AML-193 (cell line): ENCODE data around the gene STOX1.
"Not testable (repeated sequence)": the region's sequence is repeated elsewhere in the genome, so short reads cannot be mapped to it uniquely, and the experiment has no call there.

Experiments
- DNase-seq, 2 experiments: peaks; one replicate each; lab custom pipeline; 2025; lab: John Stamatoyannopoulos, UW

The STOX1 gene

DNA sequence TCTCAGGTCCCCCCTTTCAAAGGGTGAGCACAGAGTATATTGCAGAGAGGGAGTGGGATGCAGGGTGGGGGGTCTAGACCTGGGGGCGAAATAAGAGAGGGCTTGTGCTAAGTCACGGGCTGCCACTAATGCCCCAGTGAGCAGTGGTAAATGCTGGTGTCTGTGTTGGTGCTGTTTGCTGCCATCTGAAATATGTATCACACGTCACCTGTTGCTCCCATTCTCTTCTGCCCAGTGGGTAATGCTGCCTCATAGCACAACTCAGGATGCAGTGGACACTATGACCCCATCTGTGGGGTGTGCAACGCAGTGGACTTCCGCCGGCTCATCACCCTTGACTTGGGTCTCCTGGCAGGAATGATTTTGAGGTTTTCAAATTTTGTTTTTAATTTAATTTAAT is 2.6 kb downstream of the STOX1 start:
- no peak for DNase-seq

DNA sequence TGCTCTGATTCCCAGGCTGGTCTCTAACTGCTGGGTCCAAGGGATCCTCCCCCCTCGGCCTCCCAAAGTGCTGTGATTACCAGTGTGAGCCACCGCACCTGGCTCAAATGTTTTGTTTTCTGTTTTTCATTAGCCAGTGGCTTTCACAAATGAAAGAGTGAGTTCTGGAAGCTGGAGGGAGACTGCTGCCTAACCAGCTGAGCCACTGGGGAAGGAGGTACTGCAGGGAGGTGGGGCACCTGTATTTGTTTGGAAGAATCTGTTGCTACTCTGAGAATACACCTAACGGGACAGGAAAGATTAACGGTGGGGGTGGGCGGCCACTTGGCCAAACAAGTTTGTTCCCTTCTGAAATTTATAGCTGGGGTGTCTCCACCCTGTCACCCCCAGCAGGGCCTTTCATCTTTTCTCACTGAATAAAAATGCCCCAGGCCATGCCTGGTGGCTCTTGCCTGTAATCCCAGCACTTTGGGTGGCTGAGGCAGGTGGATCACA is 4.7 kb downstream of the STOX1 start:
- DNase-seq, result no peak

DNA sequence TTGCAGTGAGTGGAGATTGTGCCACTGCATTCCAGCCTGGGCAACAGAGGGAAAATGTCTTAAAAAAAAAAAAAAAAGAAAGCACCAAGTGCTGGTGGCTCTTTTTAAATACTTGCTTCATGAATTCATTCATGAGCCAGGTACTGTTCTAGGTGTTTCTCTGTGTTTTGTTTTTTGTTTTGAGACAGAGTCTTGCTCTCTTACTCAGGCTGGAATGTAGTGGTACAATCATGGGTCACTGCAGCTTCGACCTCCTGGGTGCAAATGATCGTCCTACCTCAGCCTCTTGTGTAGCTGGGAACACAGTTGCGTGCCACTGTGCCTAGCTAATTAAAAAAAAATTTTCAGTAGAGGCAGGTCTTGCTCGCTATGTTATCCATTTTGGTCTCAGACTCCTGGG is 5.3 kb downstream of the STOX1 start:
- no peak for DNase-seq

- no peak for DNase-seq
These were observed 10.4 kb downstream of the STOX1 start for GRCh38 chr10:68837626-68838322.

- DNase-seq, result not testable (repeated sequence)
These were observed 13.3 kb downstream of the STOX1 start for GRCh38 chr10:68840650-68841049.

DNA sequence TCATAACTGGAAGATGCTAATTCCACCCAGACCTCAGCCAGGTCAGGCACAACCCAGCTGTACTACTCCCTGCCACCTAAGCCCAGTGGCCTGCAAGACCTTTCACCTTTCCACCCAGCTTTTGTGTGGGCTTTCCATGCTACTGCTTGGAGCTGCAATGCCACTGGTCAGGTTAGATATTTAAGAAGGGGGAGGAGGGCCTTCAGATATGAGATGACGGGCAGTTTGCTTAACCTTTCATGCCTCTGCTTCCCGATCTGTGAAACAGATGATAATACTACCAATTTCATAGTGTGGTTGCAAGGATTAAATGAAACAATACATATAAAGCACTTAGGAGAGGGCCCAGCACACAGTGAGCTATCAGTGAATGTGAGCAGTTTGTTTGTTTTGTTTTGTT is 20.9 kb downstream of the STOX1 start:
- no peak for DNase-seq

DNA sequence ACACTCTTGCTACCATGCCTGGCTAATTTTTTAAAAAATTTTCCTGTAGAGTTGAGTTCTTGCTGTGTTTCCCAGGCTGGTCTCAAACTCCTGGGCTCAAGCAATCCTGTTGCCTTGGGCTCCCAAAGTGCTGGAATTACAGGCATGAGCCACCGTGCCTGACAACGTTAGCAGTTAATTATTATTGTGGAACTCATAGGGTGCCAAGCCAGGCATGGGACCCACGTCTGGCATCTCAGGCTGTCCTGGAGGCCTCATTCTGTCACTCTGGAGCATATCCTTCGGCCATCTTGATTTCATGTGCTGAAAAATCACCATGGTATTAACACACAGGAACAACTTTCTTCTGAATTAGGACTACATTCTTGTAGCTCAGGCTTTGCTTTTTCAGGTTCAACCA is 21.5 kb downstream of the STOX1 start:
- no peak for DNase-seq

DNA sequence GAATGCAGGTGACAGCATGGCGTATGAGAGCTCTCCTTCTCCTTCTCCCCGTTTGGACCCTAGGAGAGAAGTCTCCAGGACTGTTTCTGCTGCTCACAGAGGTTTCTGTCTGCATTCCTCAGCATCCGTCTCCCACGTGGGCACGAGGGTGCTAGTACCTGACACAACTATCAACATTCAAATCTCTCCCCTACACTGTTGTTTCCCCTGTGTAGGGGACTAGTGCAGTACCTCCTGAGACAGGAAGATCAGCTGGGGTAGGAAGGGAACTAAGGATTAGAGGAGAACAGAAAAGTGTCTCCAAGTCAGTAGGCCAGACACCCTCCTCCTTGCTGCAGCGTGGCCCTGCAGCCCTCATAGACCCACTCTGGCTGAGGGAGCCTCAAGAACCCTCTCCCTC is 29.0 kb downstream of the STOX1 start:
- DNase-seq, result no peak

- no peak for DNase-seq
These were observed 29.7 kb downstream of the STOX1 start for GRCh38 chr10:68857005-68857404.

DNA sequence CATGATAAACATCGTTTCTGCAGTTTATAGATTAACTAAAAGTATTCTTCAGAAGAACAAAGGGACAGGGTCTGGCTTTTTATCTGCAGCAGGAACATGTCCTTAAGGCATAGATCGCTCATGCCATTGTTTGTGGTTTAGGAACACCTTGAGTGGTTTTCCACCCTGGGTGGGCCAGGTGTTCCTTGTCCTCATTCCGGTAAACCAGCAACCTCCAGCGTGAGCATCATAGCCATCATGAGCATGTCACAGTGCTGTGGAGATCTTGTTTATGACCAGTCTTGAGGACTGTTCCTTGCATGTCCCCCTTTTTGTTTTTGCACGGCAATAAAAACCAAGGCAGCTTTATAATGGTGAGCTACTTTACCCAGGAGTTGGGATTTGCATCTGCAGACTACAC is 33.9 kb downstream of the STOX1 start:
- no peak for DNase-seq

DNA sequence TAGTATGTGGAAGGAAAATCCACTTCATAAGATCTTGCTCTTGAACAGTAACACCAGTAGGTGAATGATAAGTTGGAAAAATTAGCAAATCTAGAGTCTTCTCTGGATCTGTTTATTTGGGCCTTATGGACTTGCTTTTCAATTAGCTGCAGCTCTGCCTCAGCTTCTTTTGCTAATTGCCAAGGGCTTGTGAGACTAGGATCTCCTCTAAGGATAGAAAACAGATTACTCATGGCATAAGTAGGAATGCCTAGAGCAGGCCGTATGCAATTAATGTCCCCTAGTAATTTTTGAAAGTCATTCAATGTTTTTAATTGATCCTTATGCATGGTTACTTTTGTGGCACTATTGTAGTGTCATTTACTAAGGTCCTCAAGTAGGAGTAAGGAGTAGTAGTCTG is 37.3 kb downstream of the STOX1 start:
- no peak for DNase-seq

- not testable (repeated sequence) for DNase-seq
These were observed 40.8 kb downstream of the STOX1 start for GRCh38 chr10:68868173-68868572.

DNA sequence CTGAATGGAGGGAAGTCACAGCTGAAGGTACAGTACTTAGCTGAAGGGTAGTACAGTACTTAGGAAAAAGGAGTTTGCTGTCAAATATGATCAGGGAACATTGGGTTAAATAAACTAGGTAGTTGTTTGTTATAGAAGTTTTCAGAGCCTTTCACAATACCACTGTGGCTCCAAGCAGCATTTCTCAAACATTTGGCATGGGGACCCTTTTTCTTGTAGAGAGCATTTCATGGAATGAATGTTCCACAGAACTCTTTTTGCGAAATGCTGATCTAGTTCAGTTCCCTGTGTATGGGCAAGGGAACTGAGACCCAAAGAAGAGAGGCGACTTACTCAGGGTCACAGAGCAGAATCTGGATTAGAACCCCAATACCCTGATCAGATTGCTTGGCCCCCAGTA is 42.3 kb downstream of the STOX1 start:
- DNase-seq, result no peak

DNA sequence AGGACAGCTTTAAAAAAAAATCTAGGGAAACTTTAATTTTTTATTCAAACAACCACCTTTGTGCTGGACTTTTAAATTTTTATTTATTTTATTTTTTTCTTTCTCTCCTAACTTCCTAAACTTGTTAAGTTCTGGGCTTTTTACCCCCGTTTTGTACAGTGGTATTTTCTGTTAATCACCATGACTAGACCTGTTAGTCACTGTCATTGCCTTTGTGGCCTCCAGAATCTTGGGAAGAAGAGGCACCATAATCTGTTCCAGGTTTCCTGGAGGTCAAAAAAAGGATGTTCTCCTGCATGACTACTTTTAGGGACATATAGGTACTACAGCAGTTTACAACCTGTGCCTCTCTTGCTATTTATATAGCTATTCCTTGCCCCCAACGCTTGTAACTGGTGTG is 42.7 kb downstream of the STOX1 start:
- DNase-seq, result no peak

DNA sequence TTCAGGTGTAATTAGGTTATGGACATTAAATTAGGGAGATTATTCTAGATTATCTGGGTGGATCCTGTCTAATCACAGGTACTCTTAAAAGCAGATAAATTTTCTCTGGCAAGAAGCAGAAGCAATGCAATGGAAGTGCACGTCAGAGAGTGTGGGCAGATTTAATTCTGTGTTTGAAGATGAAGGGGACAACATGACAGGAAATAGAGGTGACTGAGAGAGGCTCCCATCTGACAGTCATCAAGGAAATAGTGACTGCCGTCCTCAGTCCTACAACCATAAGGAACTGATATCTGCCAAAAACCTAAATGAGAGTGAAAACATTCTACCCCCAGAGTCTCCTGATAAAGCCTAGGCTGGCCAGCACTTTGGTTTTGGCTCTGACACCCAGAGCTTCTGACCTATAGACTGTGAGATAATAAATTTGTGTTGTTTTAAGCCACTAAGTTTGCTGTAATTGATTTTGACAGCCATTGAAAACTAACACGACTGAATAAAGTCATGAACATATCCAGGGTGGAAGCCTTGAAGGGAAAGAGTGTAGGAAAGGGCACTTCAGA is 43.3 kb downstream of the STOX1 start:
- no peak for DNase-seq

GRCh38 chr10:68871105-68871711 is 43.9 kb downstream of the STOX1 start:
- no peak for DNase-seq

DNA sequence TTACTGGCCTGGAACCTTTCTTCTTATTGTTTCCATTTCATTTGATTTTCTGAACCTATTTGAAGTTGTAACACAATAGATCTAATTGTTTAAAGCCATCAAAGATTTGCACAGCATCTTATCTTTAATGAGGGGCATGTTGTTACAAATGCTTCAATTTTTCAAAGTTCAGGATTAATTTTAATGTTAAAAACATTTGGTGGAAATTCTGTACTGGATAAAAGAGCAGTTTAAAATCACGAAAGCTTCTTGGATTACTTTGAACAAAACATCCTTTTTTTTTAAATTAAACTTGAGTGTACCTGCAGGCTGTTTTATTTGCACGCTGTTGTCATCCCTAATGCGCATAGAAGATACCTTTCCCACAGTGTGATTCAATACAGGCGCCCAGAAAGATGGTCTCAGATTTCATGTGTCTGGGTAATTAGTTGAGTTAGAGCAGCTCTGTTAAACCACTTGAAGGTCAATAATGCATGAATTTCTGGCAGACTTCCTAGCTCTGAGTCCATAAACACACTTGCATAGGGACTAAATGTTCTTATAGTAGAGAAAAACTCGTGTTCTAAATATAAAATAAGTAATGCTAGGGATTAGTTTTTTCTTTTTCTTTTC is 44.5 kb downstream of the STOX1 start:
- no peak for DNase-seq

- no peak for DNase-seq
These were observed 49.2 kb downstream of the STOX1 start for GRCh38 chr10:68876246-68877138.

GRCh38 chr10:68877482-68878110 is 50.3 kb downstream of the STOX1 start:
- no peak for DNase-seq

DNA sequence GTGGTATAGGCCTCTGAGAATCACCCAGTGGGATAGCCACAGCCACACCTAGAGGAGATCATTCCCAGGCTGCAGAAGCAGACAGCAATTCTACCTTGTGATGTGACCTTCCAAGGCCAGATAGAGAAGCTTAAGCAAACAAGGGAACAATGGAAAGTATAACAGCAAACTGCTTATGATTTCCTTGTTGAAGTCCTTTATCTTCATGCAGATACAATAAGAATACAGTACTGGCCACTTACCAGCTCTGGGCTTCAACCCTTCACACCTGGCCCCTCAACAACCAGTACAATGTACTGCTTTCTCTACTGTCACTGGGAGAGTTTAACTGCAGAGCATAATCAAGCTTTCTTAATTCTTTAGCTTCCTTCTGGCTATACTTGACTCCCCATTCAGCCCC is 51.2 kb downstream of the STOX1 start:
- DNase-seq, result no peak

DNA sequence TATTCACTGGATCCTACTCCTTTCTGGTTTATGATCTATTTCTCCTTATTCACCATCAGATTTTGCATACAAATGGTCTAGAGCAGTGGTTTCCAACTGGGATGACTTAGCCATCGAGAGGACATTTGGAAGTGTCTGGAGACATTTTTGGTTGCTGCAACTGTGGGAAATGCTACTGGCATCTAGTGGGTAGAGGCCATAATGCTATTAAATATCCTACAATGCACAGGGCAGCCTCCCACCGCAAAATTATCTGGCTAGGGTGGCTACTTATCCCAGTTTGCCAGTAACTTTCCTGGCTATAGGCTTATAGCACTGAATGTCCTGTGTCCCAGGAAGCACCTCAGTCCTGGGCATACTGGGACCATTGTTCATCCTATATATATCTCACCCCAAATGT is 52.3 kb downstream of the STOX1 start:
- no peak for DNase-seq

- DNase-seq, result no peak
These were observed 52.9 kb downstream of the STOX1 start for GRCh38 chr10:68880181-68880580.
